A549 treated with DMSO at 1 μM for 4 hours (cell line): ENCODE results near the gene ZNF550. TPM values are rescaled to one million over a fixed set of nuclear protein-coding genes. Genes with fewer than 3 reads are reported as not detected.

Experiments used
- total RNA-seq: library from RNA; stranded (reverse); fragments of 200-300 nt; extraction: Qiagen RNA extraction; gene quantifications from 5 replicates; pipeline ENCODE4 v1.2.3, GENCODE V29; 2022; ENCODE audit warnings: low read depth

ZNF550 gene
- total RNA-seq: 3.0 to 4.3 TPM (median 3.8 TPM) in 5 replicates

GRCh38 chr19:57559404-57560025, at the start of gene ZNF550:
TSS of gene ZNF550 (minus strand) at chr19:57559863. CDS start at chr19:57559682, 181 bp downstream.

GRCh38 chr19:57599761-57600383, 40.2 kb upstream of the ZNF550 start, which contains the start of gene ZNF530:
TSS of gene ZNF530 (plus strand) at chr19:57599885. CDS start at chr19:57604346, 4,461 bp downstream.

GRCh38 chr19:57583521-57584416, 24.1 kb upstream of the ZNF550 start, which contains the start of gene ZIK1:
TSS of gene ZIK1 (plus strand) at chr19:57584145. CDS start at chr19:57584357, 212 bp downstream.

GRCh38 chr19:57578487-57579205, 19.0 kb upstream of the ZNF550 start, which contains the start of gene ZNF416:
TSS of gene ZNF416 (minus strand) at chr19:57578911. CDS start at chr19:57578704, 207 bp downstream.

GRCh38 chr19:57527136-57527881, 32.4 kb downstream of the ZNF550 start, which contains the start of gene ZNF549:
TSS of gene ZNF549 (plus strand) at chr19:57527356. CDS start at chr19:57527574, 218 bp downstream.

GRCh38 chr19:57499680-57500395, 59.8 kb downstream of the ZNF550 start, which contains the start of gene ZNF773:
TSS of gene ZNF773 (plus strand) at chr19:57499938. CDS start at chr19:57500081, 143 bp downstream.

GRCh38 chr19:57487477-57488298, 72.0 kb downstream of the ZNF550 start, which contains the start of gene ZNF419:
TSS of gene ZNF419 (plus strand) at chr19:57487750. CDS start at chr19:57487951, 201 bp downstream.

Other genes with a start within 250 kb of the ZNF550 start
- gene ZNF543, start 239.4 kb downstream of the ZNF550 start, total RNA-seq: 1.5 to 2.2 TPM (median 1.6 TPM) in 5 replicates
- gene ZNF304, start 208.6 kb downstream of the ZNF550 start, total RNA-seq: 1.9 to 2.4 TPM (median 2.1 TPM) in 5 replicates
- 14.3 to 16.1 TPM (median 15.7 TPM) in 5 replicates for gene TRAPPC2B, start 196.3 kb downstream of the ZNF550 start, total RNA-seq
- 1.1 to 1.9 TPM (median 1.5 TPM) in 5 replicates for gene ZNF547, start 196.3 kb downstream of the ZNF550 start, total RNA-seq
- 4.0 to 4.7 TPM (median 4.4 TPM) in 5 replicates for gene ZNF548, start 170.0 kb downstream of the ZNF550 start, total RNA-seq
- gene ZNF17, start 148.7 kb downstream of the ZNF550 start, total RNA-seq: 4.2 to 6.8 TPM (median 4.7 TPM) in 5 replicates
- 15.2 to 17.6 TPM (median 16.7 TPM) in 5 replicates for gene ZNF749, start 124.5 kb downstream of the ZNF550 start, total RNA-seq
- gene VN1R1, start 102.7 kb downstream of the ZNF550 start, total RNA-seq: 0.03 to 0.06 TPM (median 0.05 TPM) in 3 of 5 replicates, not detected in the others
- gene ZNF772, start 82.3 kb downstream of the ZNF550 start, total RNA-seq: 1.3 to 1.8 TPM (median 1.5 TPM) in 5 replicates
- 6.3 to 7.1 TPM (median 6.7 TPM) in 5 replicates for gene ZNF419, start 72.1 kb downstream of the ZNF550 start, total RNA-seq
- 4.6 to 6.0 TPM (median 4.9 TPM) in 5 replicates for gene ZNF773, start 59.9 kb downstream of the ZNF550 start, total RNA-seq
- gene ZNF549, start 32.5 kb downstream of the ZNF550 start, total RNA-seq: 1.4 to 2.3 TPM (median 1.7 TPM) in 5 replicates
- 4.0 to 4.9 TPM (median 4.6 TPM) in 5 replicates for gene ZNF416, start 19.0 kb upstream of the ZNF550 start, total RNA-seq
- gene ZIK1, start 24.3 kb upstream of the ZNF550 start, total RNA-seq: not detected in 5 replicates
- 4.6 to 5.5 TPM (median 4.9 TPM) in 5 replicates for gene ZNF530, start 40.0 kb upstream of the ZNF550 start, total RNA-seq
- gene ZNF134, start 54.4 kb upstream of the ZNF550 start, total RNA-seq: 6.6 to 9.0 TPM (median 8.3 TPM) in 5 replicates
- gene ZNF211, start 73.3 kb upstream of the ZNF550 start, total RNA-seq: 5.2 to 6.6 TPM (median 6.4 TPM) in 5 replicates
- not detected in 5 replicates for gene ZSCAN4, start 109.1 kb upstream of the ZNF550 start, total RNA-seq
- gene ZNF551, start 122.1 kb upstream of the ZNF550 start, total RNA-seq: 4.6 to 6.3 TPM (median 5.4 TPM) in 5 replicates
- not detected in 5 replicates for gene ZNF154, start 149.3 kb upstream of the ZNF550 start, total RNA-seq
- 0.78 to 1.0 TPM (median 0.82 TPM) in 5 replicates for gene ZNF671, start 167.8 kb upstream of the ZNF550 start, total RNA-seq
- gene ZNF776, start 187.0 kb upstream of the ZNF550 start, total RNA-seq: 6.1 to 6.9 TPM (median 6.3 TPM) in 5 replicates
- gene ZNF586, start 209.8 kb upstream of the ZNF550 start, total RNA-seq: 6.4 to 7.9 TPM (median 7.0 TPM) in 5 replicates